Duodenal mucosa (tissue), 2 donors: Measurements from ENCODE around the gene VASN.

Experiments
- H3K27ac ChIP-seq: one replicate; pipeline ENCODE4 v1.7.0; 2013; ENCODE audit warnings: low read depth, low read length
- H3K27me3 ChIP-seq, 2 donors: one replicate each; pipeline ENCODE4 v1.7.0; 2013; ENCODE audit warnings: low read length in 2 of 2, control low read depth in 1 of 2; ENCODE audit not compliant: insufficient read depth in 2 of 2, control insufficient read depth in 1 of 2
- H3K36me3 ChIP-seq, 2 donors: one replicate each; pipeline ENCODE4 v1.7.0; 2013; ENCODE audit warnings: low read length in 2 of 2, control low read depth in 1 of 2; ENCODE audit not compliant: insufficient read depth in 2 of 2, control insufficient read depth in 1 of 2
- H3K4me1 ChIP-seq, 2 donors: one replicate each; pipeline ENCODE4 v1.7.0; 2013; ENCODE audit warnings: low read length in 2 of 2, control low read depth in 1 of 2; ENCODE audit not compliant: insufficient read depth in 2 of 2, control insufficient read depth in 1 of 2
- H3K4me3 ChIP-seq, 2 donors: one replicate each; pipeline ENCODE4 v1.7.0; 2013; ENCODE audit warnings: low read length in 2 of 2, low read depth in 1 of 2
- H3K9ac ChIP-seq, 2 donors: one replicate each; pipeline ENCODE4 v1.7.0; 2013; ENCODE audit warnings: low read length in 2 of 2, low read depth in 1 of 2
- H3K9me3 ChIP-seq, 2 donors: one replicate each; pipeline ENCODE4 v1.7.0; 2013; ENCODE audit warnings: low read length in 2 of 2, control low read depth in 1 of 2; ENCODE audit not compliant: control insufficient read depth in 1 of 2

The VASN gene

DNA sequence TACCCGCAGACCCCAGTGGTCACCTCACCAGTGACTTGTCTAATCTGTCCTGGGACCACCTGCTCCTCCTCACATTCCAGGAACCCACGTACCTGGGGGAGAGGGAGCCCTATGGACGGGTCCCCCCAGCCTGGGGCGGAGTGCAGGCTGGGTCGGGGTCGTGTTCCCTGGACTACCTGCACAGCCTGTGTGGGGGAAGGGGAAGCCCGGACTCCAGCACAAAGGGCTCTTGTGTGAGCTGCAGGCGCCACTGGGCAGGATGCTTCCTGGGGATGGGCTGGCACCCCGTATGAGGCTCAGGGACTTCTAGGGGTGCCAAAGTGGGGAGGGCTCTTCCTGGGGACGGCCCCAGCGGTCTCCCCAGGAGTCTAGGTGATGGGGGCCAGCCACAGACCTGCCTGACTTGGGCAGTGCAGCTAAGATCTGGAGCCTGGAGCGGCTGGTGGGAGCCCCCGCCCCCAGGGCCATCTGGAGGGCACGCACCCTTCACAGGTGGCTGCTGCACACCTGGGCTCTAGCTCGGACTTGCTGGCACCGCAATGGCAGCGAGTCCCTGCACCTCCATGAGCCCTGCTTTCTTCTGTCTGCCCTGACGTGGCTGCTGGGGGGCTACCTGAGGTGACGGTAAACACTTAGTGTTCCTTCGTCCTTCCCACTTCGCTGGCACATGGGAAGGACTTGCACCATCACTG is 7.5 kb downstream of the VASN start:
- H3K4me3 ChIP-seq = no peak overlapping the region
- H3K27ac ChIP-seq = peak overlapping the region; percentile 20
- no peaks in the 10 kb centered on the region for H3K4me1 ChIP-seq
- peaks cover 3 to 34% of the 10 kb centered on the region in 2 donors for H3K36me3 ChIP-seq
- H3K9me3 ChIP-seq = no peaks in the 10 kb centered on the region
- H3K9ac ChIP-seq = no peak overlapping the region
- no peaks in the 10 kb centered on the region for H3K27me3 ChIP-seq

GRCh38 chr16:4380119-4381063 is 8.7 kb downstream of the VASN start:
- H3K4me3 ChIP-seq = no peak overlapping the region
- H3K4me1 ChIP-seq = no peaks in the 10 kb centered on the region
- H3K27ac ChIP-seq = no peak overlapping the region
- H3K9ac ChIP-seq = no peak overlapping the region
- no peaks in the 10 kb centered on the region for H3K9me3 ChIP-seq
- H3K27me3 ChIP-seq = no peaks in the 10 kb centered on the region
- H3K36me3 ChIP-seq = peaks cover 8 to 41% of the 10 kb centered on the region in 2 donors

DNA sequence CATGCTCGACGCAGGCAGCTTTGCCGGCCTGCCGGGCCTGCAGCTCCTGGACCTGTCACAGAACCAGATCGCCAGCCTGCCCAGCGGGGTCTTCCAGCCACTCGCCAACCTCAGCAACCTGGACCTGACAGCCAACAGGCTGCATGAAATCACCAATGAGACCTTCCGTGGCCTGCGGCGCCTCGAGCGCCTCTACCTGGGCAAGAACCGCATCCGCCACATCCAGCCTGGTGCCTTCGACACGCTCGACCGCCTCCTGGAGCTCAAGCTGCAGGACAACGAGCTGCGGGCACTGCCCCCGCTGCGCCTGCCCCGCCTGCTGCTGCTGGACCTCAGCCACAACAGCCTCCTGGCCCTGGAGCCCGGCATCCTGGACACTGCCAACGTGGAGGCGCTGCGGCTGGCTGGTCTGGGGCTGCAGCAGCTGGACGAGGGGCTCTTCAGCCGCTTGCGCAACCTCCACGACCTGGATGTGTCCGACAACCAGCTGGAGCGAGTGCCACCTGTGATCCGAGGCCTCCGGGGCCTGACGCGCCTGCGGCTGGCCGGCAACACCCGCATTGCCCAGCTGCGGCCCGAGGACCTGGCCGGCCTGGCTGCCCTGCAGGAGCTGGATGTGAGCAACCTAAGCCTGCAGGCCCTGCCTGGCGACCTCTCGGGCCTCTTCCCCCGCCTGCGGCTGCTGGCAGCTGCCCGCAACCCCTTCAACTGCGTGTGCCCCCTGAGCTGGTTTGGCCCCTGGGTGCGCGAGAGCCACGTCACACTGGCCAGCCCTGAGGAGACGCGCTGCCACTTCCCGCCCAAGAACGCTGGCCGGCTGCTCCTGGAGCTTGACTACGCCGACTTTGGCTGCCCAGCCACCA is 9.7 kb downstream of the VASN start:
- Histone ChIP-seq H3K9me3 (no peaks in the 10 kb centered on the region), H3K4me3 (no peak overlapping the region), H3K27ac (no peak overlapping the region), H3K27me3 (no peaks in the 10 kb centered on the region), H3K9ac (no peak overlapping the region), H3K36me3 (peaks cover 8 to 45% of the 10 kb centered on the region in 2 donors), H3K4me1 (no peaks in the 10 kb centered on the region)

DNA sequence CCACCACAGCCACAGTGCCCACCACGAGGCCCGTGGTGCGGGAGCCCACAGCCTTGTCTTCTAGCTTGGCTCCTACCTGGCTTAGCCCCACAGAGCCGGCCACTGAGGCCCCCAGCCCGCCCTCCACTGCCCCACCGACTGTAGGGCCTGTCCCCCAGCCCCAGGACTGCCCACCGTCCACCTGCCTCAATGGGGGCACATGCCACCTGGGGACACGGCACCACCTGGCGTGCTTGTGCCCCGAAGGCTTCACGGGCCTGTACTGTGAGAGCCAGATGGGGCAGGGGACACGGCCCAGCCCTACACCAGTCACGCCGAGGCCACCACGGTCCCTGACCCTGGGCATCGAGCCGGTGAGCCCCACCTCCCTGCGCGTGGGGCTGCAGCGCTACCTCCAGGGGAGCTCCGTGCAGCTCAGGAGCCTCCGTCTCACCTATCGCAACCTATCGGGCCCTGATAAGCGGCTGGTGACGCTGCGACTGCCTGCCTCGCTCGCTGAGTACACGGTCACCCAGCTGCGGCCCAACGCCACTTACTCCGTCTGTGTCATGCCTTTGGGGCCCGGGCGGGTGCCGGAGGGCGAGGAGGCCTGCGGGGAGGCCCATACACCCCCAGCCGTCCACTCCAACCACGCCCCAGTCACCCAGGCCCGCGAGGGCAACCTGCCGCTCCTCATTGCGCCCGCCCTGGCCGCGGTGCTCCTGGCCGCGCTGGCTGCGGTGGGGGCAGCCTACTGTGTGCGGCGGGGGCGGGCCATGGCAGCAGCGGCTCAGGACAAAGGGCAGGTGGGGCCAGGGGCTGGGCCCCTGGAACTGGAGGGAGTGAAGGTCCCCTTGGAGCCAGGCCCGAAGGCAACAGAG is 10.5 kb downstream of the VASN start:
- Histone ChIP-seq H3K27ac (no peak overlapping the region), H3K9ac (no peak overlapping the region), H3K9me3 (no peaks in the 10 kb centered on the region), H3K36me3 (peaks cover 8 to 52% of the 10 kb centered on the region in 2 donors), H3K4me1 (no peaks in the 10 kb centered on the region), H3K4me3 (no peak overlapping the region), H3K27me3 (no peaks in the 10 kb centered on the region)

- Histone ChIP-seq H3K9ac (no peak overlapping the region), H3K27ac (no peak overlapping the region), H3K36me3 (peaks cover 8 to 57% of the 10 kb centered on the region in 2 donors)
These were observed 11.2 kb downstream of the VASN start for GRCh38 chr16:4382795-4383357.

GRCh38 chr16:4383591-4384444 is 12.2 kb downstream of the VASN start:
- H3K9ac ChIP-seq = no peak overlapping the region
- H3K4me3 ChIP-seq = no peak overlapping the region
- H3K9me3 ChIP-seq = no peaks in the 10 kb centered on the region
- H3K27ac ChIP-seq = no peak overlapping the region
- peaks cover 8 to 65% of the 10 kb centered on the region in 2 donors for H3K36me3 ChIP-seq
- H3K4me1 ChIP-seq = no peaks in the 10 kb centered on the region
- H3K27me3 ChIP-seq = no peaks in the 10 kb centered on the region

More at GRCh38 chr16:4382795-4383357, 11.2 kb downstream of the VASN start:
- H3K4me1 ChIP-seq = no peaks in the 10 kb centered on the region
- H3K27me3 ChIP-seq = no peaks in the 10 kb centered on the region
- H3K9me3 ChIP-seq = no peaks in the 10 kb centered on the region
- H3K4me3 ChIP-seq = no peak overlapping the region

DNA sequence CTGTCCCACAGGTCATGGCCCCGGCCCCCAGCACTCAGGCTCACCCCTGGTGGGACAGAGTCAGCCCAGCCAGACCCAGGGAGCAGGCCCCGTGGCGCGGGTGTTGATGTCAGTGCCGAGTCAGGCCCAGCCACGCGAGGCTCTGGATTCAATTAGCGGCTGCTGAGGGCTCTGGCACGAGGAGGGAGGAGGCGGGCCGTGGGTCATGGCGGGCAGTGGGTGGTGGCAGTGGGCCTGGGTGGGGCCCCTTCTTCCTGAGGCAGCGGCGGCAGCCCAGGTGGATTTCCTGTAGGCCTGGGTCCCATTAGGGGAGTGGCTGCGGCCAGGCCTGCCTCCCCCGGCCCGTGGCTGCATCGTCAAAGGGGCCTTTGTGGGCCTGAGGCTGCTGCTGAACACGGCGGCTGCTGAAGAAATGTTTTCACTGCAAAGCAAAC is 12.9 kb downstream of the VASN start:
- H3K27me3 ChIP-seq = no peaks in the 10 kb centered on the region
- no peak overlapping the region for H3K9ac ChIP-seq
- no peaks in the 10 kb centered on the region for H3K9me3 ChIP-seq
- H3K4me1 ChIP-seq = no peaks in the 10 kb centered on the region
- no peak overlapping the region for H3K4me3 ChIP-seq
- H3K27ac ChIP-seq = no peak overlapping the region
- peaks cover 8 to 71% of the 10 kb centered on the region in 2 donors for H3K36me3 ChIP-seq

DNA sequence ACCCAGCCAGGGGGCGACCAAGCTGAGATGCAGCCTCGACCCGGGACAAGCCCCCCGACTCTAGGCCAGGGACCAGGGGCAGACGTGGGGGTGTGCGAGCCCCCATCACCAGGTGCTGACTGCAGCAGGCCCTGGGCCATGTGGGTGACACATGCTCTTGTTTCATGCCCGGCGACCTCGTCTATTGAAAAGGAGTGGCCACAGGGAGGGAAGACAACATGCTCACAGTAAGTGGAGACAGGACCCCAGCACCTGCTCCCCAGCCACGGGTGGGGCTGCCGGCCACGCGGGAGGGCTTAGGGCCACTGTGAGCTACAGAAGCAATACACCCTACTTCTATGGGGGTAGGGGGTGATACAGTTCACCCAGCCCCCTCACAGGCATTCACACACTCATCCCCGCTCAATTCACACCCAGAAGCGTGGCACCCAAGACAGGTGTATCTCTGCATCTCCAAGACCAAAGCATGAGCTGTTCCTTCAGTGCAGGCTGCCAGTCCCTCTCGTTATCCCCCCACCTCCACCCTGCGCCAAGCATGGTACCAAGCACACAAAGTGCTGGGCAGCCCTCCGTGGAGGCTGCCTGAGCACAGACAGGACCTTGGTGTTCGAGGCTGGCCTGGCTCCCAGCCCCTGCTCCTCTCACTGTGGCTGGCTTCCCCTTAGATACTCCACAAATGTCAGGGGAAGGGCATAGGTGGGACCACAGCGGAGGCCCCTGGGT is 13.6 kb downstream of the VASN start:
- H3K27me3 ChIP-seq = no peaks in the 10 kb centered on the region
- H3K9ac ChIP-seq = no peak overlapping the region
- H3K4me1 ChIP-seq = no peaks in the 10 kb centered on the region
- H3K27ac ChIP-seq = no peak overlapping the region
- H3K9me3 ChIP-seq = no peaks in the 10 kb centered on the region
- peaks cover 8 to 76% of the 10 kb centered on the region in 2 donors for H3K36me3 ChIP-seq
- H3K4me3 ChIP-seq = no peak overlapping the region
